Measurements from ENCODE around the gene ILDR1.

The ILDR1 gene

GRCh38 chr3:122019493-122019892 is 2.6 kb downstream of the ILDR1 start:
- H3K27ac ChIP-seq: no peak overlapping the region
- TF ChIP-seq CTCF (IDR thresholded peaks at IDR 0.05): no peak
- H3K4me3 ChIP-seq: no peak overlapping the region
- DNase-seq (ENCODE audit: low spot score): no peak

GRCh38 chr3:122014741-122015140 is 7.3 kb downstream of the ILDR1 start:
- TF ChIP-seq CTCF (IDR thresholded peaks at IDR 0.05): no peak

DNA sequence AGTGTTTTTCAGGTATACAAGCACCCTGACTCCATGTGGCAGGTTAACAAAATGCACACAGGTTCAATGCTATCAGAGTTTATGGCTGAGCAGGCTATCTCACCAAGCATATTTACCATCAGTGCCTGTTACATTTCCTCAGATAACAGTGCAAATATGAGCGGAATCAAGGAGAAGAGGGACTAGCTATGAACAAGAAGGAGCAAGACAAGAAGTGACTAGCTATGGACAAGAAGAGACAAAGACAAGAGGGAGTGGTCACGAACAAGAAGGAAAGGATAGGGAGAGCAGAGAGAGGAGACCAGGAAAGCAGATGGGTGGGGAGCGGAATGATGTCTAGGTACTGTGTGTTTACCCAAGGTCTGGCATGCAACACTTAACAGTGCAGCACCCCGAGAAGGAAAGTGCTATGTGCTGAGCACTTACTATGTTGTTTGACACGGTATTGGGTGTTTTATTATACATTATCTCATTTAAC is 8.6 kb downstream of the ILDR1 start:
- DNase-seq (ENCODE audit: low spot score): no peak
- no peak for TF ChIP-seq CTCF (IDR thresholded peaks at IDR 0.05)
- H3K27ac ChIP-seq: no peak overlapping the region
- H3K4me3 ChIP-seq: no peak overlapping the region

More at GRCh38 chr3:122014741-122015140, 7.3 kb downstream of the ILDR1 start:
- Histone ChIP-seq H3K27ac (no peak overlapping the region), H3K4me3 (no peak overlapping the region)
- DNase-seq (ENCODE audit: low spot score): no peak

GRCh38 chr3:122012821-122013220 is 9.2 kb downstream of the ILDR1 start:
- no peak for TF ChIP-seq CTCF (IDR thresholded peaks at IDR 0.05)
- DNase-seq (ENCODE audit: low spot score): no peak
- Histone ChIP-seq H3K27ac (no peak overlapping the region), H3K4me3 (no peak overlapping the region)

GRCh38 chr3:122011396-122011795 is 10.7 kb downstream of the ILDR1 start:
- Histone ChIP-seq H3K27ac (no peak overlapping the region), H3K4me3 (no peak overlapping the region)
- no peak for DNase-seq (ENCODE audit: low spot score)
- no peak for TF ChIP-seq CTCF (IDR thresholded peaks at IDR 0.05)

GRCh38 chr3:122010506-122010905 is 11.5 kb downstream of the ILDR1 start:
- no peak for TF ChIP-seq CTCF (IDR thresholded peaks at IDR 0.05)
- H3K27ac ChIP-seq: no peak overlapping the region
- no peak for DNase-seq (ENCODE audit: low spot score)
- H3K4me3 ChIP-seq: no peak overlapping the region

- Histone ChIP-seq H3K4me3 (no peak overlapping the region), H3K27ac (no peak overlapping the region)
- no peak for TF ChIP-seq CTCF (IDR thresholded peaks at IDR 0.05)
- no peak for DNase-seq (ENCODE audit: low spot score)
These were observed 13.9 kb downstream of the ILDR1 start for GRCh38 chr3:122008166-122008565.
